ENCODE results near the gene PRRG3.
A peak's percentile ranks its signal among the peaks of the same experiment; 100 is the strongest.

The PRRG3 gene

GRCh38 chrX:151710457-151710856 is 15.2 kb downstream of the PRRG3 start:
- no peak for DNase-seq

DNA sequence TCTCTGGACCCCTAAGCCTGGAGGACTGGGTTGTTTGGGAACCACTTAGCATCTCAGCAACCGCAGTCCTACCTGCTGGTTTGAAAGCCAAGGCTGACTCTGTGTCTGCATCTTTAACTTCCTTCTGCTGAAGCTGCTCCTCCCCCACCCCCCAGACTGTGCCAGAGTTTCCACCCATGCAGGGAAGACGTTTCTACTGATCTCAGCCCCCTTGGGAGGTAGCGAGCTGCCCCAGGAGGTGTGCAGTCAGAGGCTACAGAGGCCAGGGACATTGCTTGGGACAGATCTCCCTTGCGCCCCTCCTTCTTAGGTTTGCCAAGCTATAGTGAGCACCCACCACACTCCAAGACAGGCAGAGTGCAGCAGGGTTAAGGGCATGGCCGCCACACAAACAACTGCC is 15.9 kb downstream of the PRRG3 start:
- no peak for DNase-seq

GRCh38 chrX:151711787-151712186 is 16.5 kb downstream of the PRRG3 start:
- DNase-seq, result no peak

DNA sequence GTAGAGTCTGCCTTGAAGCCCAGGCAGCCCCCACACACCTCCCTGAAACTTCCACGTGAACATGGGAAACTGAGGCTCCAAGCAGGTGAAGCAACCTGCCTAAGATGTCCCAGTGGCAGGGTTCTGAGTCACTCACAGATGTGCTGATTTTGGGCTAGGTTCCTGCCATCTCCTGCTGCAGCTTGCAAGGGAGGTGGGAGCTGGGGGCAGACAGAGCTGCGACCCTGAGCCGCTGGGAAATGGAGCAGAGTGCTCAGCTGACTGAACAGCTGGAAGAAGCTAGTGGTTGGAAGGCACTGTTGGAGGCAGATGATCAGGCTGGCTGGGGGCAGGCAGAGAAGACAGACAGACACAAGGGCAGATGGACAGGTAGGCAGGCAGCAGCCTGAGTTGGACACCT is 17.0 kb downstream of the PRRG3 start:
- DNase-seq, result no peak

GRCh38 chrX:151713849-151714248 is 18.6 kb downstream of the PRRG3 start:
- DNase-seq, result no peak

GRCh38 chrX:151714362-151714761 is 19.1 kb downstream of the PRRG3 start:
- DNase-seq, result no peak

DNA sequence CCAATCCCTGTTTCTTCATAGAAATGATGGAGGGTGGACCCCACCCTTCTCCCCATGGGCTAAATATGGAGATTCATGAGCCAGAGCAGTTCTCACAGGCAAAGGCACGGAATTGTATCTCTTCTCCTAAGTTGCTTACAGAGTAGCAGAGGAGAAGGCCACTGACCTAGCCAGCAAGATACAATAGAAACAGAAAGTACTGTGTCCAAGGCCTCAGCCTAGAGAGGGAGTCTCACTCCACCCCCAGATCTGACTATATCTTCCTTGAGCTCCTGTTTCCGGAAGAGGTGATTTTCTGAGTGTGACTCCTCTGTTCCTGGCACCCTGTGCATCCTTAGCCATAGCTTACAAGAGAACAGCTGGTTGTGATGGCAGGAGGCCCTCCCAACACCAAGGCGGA is 20.5 kb downstream of the PRRG3 start, which contains the start of gene FATE1:
Gene FATE1 (plus strand): TSS at position 284 of the 400 bp plus-strand sequence. CDS start 85 bp downstream, at position 369.
- DNase-seq, result no peak

GRCh38 chrX:151722241-151722846 is 27.1 kb downstream of the PRRG3 start:
- DNase-seq, result peak; percentile 2

- DNase-seq, result no peak
Measured at GRCh38 chrX:151723156-151723760, 28.0 kb downstream of the PRRG3 start.

DNA sequence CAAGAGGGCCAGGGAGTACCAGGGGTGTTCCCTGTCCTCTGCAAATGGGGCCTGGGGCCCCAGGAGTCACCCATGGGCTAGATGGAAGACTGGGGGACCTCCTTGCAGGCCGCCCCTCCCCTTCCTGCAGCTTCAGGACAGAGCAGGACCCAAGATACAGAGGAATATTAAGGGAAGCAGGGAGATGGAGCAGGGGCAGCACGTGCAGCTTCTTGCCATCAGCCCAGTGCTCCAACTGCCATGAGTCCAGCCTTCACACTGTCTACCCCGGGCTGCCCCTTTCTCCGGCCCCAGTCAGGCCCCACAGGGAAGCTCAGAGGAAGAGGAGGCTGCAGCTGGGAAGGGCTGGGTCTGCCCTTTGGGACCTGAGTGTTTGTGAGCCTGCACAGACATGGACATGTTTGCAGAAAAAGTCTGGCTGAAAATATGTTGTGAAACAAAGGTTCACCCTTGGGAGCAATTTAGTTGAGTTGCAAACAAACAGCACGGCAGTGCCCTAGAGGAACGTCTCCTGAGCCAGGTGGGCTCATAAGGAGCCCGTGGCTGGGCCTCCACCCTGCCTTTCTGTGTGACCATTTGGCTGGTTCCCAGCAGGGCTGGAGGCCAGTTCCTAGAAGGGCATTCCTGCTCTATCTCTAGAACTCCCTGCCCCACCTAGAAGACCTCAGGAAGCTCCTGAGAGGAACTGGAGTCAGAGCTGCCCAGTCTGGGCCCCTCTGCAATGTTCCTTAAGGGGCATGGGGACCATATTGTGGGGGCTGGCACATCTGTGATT is 29.5 kb downstream of the PRRG3 start:
- no peak for DNase-seq

- DNase-seq, result no peak
Measured at GRCh38 chrX:151725338-151725614, 30.0 kb downstream of the PRRG3 start.

DNA sequence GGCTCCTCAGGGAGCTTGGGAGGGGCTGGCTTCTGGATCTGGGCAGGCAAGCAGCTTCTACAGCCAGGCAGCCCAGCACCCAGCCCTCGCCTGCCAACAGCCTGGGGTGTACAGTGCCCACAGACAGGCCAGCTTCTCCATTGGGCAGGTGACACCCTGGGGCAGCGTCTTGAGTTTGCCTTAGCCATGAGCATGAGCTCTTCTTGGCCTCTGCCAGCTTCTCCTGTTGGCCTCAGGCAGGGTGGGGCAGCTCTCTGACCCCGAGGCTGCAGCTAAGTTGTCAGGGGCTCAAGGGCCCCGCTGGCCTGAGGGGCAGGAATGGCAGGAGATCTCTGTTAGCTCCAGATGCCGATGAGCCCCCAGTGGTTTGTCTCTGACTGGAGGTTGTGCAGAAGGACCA is 31.5 kb downstream of the PRRG3 start:
- no peak for DNase-seq

- no peak for DNase-seq
Measured at GRCh38 chrX:151727346-151727745, 32.1 kb downstream of the PRRG3 start.

- DNase-seq, result no peak
Measured at GRCh38 chrX:151729056-151729725, 33.9 kb downstream of the PRRG3 start.

GRCh38 chrX:151734446-151734845 is 39.2 kb downstream of the PRRG3 start, which contains the start of gene CNGA2:
CNGA2 (plus strand) TSS chrX:151734746; CDS start chrX:151738484, 3,738 bp downstream.
- DNase-seq, result no peak

DNA sequence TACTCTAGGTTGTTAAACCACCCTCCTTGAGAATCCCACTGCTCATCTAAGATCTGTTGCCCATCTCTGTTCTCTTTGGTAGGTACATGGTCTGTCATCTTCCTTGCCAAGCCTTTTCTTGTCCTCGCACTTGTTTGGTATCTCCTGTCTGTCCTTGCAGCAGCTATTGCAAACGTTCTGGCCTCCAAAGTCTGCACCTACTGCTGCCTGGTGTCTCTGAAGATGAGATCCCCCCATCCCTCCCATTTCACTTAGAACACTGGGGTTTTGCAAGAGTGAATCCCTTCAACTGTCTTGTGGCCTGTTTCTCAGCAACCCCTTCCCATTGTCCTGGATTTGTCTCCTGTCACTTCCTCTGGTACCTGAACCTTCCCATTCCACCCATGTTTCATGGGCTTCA is 40.0 kb downstream of the PRRG3 start:
- DNase-seq, result no peak

DNA sequence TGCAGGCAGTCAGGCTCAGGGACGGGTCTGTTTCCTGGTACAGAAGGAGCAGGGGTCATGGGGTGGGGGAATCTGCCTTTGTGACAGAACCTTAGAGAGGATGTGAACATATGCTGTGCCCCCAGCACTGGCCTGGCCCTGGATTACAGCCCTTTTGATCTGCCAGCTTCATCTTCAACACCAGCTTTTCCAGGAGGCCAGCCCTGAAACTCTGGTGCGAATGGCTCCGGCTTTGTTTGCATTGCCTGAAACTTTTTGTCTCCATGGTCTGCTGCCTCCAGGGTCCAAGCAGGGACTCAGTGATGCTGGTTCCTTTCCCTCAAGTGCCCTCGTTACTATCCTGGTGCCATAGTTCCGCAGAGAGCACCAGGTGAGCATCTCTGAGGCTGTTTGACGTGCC is 41.4 kb downstream of the PRRG3 start:
- no peak for DNase-seq

DNA sequence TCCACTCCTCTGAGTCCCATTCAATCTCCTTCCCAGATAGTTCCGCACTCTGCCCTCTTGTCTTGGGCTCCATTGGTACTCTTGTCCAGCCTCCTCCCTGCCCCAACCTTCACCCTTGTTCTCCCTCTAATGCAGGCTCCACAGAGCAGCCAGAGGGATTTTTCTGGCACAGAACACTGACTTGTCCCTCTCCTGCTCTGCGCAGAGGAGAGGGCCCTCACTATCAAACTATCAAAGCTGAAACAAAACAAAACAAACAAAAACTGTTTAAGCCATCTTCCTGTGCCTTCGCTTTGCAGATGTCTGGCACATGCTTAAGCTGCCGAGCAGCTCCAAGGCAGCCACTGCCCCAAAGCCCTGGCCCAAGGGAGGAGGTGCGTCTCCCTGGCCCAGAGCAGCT is 42.2 kb downstream of the PRRG3 start:
- no peak for DNase-seq

DNA sequence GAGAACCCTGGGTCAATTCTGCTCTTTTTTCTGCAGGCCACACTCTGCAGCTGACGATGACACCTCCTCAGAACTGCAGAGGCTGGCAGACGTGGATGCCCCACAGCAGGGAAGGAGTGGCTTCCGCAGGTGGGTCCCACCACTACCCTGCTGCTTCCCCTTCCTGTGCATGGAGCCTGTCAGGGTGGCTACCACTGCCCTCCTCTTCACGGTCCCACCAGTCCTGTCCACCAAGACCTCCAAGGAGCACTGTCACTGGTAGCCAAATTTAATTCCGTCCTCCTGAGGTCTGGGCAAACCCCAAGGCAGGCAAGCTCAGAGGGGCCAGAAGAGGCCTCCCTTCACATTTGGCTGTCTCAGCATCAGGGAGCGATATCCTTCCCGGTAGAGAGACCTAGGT is 43.5 kb downstream of the PRRG3 start:
- no peak for DNase-seq

GRCh38 chrX:151741606-151742005 is 46.3 kb downstream of the PRRG3 start:
- DNase-seq, result no peak

GRCh38 chrX:151742311-151742710 is 47.1 kb downstream of the PRRG3 start:
- no peak for DNase-seq

GRCh38 chrX:151743651-151744470 is 48.6 kb downstream of the PRRG3 start:
- no peak for DNase-seq

GRCh38 chrX:151745651-151746050 is 50.4 kb downstream of the PRRG3 start:
- no peak for DNase-seq

Data from NCI-H510A (cell line).